ENCODE results near the gene DPH6. TPM values are rescaled to one million over a fixed set of nuclear protein-coding genes. Genes with fewer than 3 reads are reported as not detected.

DPH6 gene
- polyA plus RNA-seq, 2 donors = 6.8 to 10.7 TPM

DNA sequence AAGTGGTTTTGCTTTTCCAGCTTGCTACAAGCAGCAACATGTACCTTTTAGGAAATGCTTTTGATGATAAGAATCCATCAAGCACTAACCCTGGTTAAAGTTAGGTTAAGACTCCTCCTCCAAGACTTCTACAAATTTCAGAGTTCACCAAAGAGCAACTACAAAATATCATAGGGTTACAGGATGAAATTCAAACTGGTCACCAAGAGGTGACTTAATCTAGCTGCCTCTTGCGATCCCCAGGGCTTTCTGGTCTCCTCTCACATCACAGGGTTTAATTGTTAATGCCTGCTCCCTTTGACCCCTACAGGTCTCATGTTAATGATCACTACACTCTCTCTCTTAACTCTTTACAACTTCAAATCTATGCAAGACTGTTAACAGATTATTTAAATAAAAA is 66.5 kb downstream of the DPH6 start:
- H3K4me3 ChIP-seq (ENCODE audit: low read depth in 1 of 2, low read length in 2 of 2) = no peak overlapping the region
- no peaks in the 10 kb centered on the region for H3K4me1 ChIP-seq (ENCODE audit: control insufficient read depth in 2 of 2, insufficient read depth in 2 of 2, low read length in 1 of 2)
- no peaks in the 10 kb centered on the region for H3K9me3 ChIP-seq (ENCODE audit: control insufficient read depth in 2 of 2, insufficient read depth in 1 of 2, low read depth in 1 of 2, low read length in 1 of 2)
- no peaks in the 10 kb centered on the region for H3K36me3 ChIP-seq (ENCODE audit: control insufficient read depth in 2 of 2, insufficient read depth in 2 of 2, low read length in 1 of 2)
- 68 to 80% methylated on average over 1 of the region's 1 CpG for WGBS, 2 donors
- H3K27ac ChIP-seq (ENCODE audit: low read depth in 2 of 2, low read length in 1 of 2) = no peak overlapping the region
- H3K27me3 ChIP-seq (ENCODE audit: control insufficient read depth in 1 of 2, insufficient read depth in 2 of 2, low read length in 2 of 2) = no peaks in the 10 kb centered on the region

DNA sequence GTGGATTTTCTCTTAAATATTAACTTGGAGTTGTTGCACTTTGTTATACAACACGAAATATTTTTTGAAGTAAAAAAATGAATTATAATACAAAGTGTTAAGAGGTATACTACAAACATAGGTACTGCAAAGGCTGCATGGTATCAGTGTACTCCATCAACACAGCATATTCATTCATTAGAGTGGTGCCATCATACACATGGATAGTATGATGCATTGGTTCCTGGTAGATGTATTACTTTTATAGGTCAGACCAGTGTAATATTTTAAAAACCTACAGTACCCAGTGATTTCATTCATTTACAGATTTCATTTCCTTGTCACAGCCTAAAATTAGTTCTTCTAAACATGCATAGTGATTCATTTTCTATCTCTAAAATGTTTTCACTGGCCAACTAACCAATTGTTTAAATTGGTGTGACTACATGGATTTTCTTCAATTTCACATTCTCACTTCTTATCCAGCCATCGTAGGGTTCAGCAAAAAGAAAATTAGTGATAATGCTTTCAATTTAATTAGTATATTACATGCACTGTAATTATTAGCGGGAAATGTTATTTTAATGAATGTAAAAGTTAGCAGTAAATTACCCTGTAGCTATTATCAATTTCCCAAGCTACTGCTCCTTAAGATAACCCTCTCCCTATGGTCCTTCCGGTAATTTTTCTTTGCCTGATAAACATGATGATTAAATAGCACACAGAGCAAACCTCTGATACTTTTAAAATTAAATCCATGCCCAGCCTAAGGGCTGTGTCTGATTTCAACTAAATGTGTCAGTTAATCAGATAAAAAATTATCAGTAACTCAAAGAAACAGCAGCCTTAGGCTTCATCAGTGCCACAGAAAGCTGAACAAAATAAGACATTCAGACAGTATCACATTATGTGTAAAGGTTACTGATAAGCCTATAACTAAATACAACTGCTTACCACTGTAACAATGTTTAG is 68.4 kb downstream of the DPH6 start:
- H3K27me3 ChIP-seq (ENCODE audit: control insufficient read depth in 1 of 2, insufficient read depth in 2 of 2, low read length in 2 of 2) = no peaks in the 10 kb centered on the region
- H3K27ac ChIP-seq (ENCODE audit: low read depth in 2 of 2, low read length in 1 of 2) = no peak overlapping the region
- no peaks in the 10 kb centered on the region for H3K4me1 ChIP-seq (ENCODE audit: control insufficient read depth in 2 of 2, insufficient read depth in 2 of 2, low read length in 1 of 2)
- WGBS, 2 donors = 78 to 90% methylated on average over 4 of the region's 4 CpGs
- H3K36me3 ChIP-seq (ENCODE audit: control insufficient read depth in 2 of 2, insufficient read depth in 2 of 2, low read length in 1 of 2) = no peaks in the 10 kb centered on the region
- H3K4me3 ChIP-seq (ENCODE audit: low read depth in 1 of 2, low read length in 2 of 2) = no peak overlapping the region
- H3K9me3 ChIP-seq (ENCODE audit: control insufficient read depth in 2 of 2, insufficient read depth in 1 of 2, low read depth in 1 of 2, low read length in 1 of 2) = no peaks in the 10 kb centered on the region

DNA sequence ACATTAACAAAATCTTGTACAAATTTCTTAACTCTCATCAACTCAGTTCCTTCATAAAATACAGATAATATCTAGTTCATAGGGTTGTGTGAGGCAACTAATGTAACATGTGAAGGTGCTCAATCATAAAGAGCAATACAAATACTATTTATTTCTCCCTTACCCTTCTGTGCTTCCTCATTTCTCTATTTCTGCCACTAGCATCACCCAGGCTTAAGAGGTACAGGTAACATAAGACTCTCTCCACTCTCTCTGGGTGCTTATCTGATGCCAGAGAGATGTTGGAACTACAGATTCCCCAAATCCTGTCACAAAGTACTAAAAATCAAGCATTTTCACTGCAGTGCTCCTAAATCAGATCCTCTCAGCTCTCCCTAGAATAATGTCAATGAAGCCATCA is 74.9 kb downstream of the DPH6 start:
- no peaks in the 10 kb centered on the region for H3K27me3 ChIP-seq (ENCODE audit: control insufficient read depth in 1 of 2, insufficient read depth in 2 of 2, low read length in 2 of 2)
- no peaks in the 10 kb centered on the region for H3K36me3 ChIP-seq (ENCODE audit: control insufficient read depth in 2 of 2, insufficient read depth in 2 of 2, low read length in 1 of 2)
- no peak overlapping the region for H3K4me3 ChIP-seq (ENCODE audit: low read depth in 1 of 2, low read length in 2 of 2)
- H3K27ac ChIP-seq (ENCODE audit: low read depth in 2 of 2, low read length in 1 of 2) = no peak overlapping the region
- H3K9me3 ChIP-seq (ENCODE audit: control insufficient read depth in 2 of 2, insufficient read depth in 1 of 2, low read depth in 1 of 2, low read length in 1 of 2) = no peaks in the 10 kb centered on the region
- H3K4me1 ChIP-seq (ENCODE audit: control insufficient read depth in 2 of 2, insufficient read depth in 2 of 2, low read length in 1 of 2) = peaks cover 0 to 2% of the 10 kb centered on the region in 2 donors

DNA sequence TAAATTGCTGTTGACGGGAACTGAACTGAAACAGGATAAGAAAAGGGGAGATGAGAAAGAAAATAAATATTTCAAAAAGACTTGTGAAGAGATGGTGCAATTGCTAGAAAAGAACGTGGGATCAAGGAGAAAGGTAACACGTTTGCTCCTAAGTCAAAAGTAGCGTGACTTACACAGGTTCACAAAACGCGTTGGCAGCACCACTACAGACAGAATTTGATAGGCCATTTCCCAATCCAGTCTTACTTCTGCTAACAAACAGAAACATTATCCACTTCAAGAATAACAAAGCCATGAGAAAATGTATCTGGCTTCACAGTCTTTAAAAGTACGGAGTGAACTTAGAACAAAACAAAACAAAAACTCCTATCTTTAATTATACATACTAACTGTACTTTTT is 75.5 kb downstream of the DPH6 start:
- Histone ChIP-seq H3K9me3 (ENCODE audit: control insufficient read depth in 2 of 2, insufficient read depth in 1 of 2, low read depth in 1 of 2, low read length in 1 of 2) (no peaks in the 10 kb centered on the region), H3K4me3 (ENCODE audit: low read depth in 1 of 2, low read length in 2 of 2) (no peak overlapping the region), H3K36me3 (ENCODE audit: control insufficient read depth in 2 of 2, insufficient read depth in 2 of 2, low read length in 1 of 2) (no peaks in the 10 kb centered on the region), H3K27ac (ENCODE audit: low read depth in 2 of 2, low read length in 1 of 2) (no peak overlapping the region), H3K27me3 (ENCODE audit: control insufficient read depth in 1 of 2, insufficient read depth in 2 of 2, low read length in 2 of 2) (no peaks in the 10 kb centered on the region), H3K4me1 (ENCODE audit: control insufficient read depth in 2 of 2, insufficient read depth in 2 of 2, low read length in 1 of 2) (peaks cover 0 to 2% of the 10 kb centered on the region in 2 donors)
- 89 to 93% methylated on average over 7 of the region's 7 CpGs for WGBS, 2 donors

- 41 to 45% methylated on average over 2 of the region's 2 CpGs for WGBS, 2 donors
- Histone ChIP-seq H3K27me3 (ENCODE audit: control insufficient read depth in 1 of 2, insufficient read depth in 2 of 2, low read length in 2 of 2) (no peaks in the 10 kb centered on the region), H3K4me1 (ENCODE audit: control insufficient read depth in 2 of 2, insufficient read depth in 2 of 2, low read length in 1 of 2) (no peaks in the 10 kb centered on the region), H3K36me3 (ENCODE audit: control insufficient read depth in 2 of 2, insufficient read depth in 2 of 2, low read length in 1 of 2) (no peaks in the 10 kb centered on the region), H3K27ac (ENCODE audit: low read depth in 2 of 2, low read length in 1 of 2) (no peak overlapping the region), H3K9me3 (ENCODE audit: control insufficient read depth in 2 of 2, insufficient read depth in 1 of 2, low read depth in 1 of 2, low read length in 1 of 2) (no peaks in the 10 kb centered on the region), H3K4me3 (ENCODE audit: low read depth in 1 of 2, low read length in 2 of 2) (no peak overlapping the region)
Measured at GRCh38 chr15:35466476-35466875, 79.5 kb downstream of the DPH6 start.

DNA sequence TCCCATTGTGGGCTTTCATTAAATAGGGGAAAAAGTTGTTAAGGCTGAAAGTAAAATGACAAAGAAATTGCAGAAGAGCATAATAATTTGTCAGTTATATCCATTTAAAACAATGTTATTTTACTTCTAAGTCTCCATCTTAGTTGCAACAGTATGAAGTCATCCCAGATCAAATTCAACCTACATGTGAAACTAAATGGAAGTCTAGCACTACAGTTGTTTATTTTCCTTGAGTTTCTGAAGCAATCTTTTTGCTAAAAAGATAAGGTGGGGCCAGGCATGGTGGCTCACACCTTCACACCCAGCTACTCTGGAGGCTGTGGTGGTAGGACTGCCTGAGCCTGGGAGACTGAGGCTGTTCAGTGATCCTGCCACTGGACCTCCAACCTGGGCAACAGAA is 80.2 kb downstream of the DPH6 start:
- Histone ChIP-seq H3K27me3 (ENCODE audit: control insufficient read depth in 1 of 2, insufficient read depth in 2 of 2, low read length in 2 of 2) (no peaks in the 10 kb centered on the region), H3K4me1 (ENCODE audit: control insufficient read depth in 2 of 2, insufficient read depth in 2 of 2, low read length in 1 of 2) (no peaks in the 10 kb centered on the region), H3K9me3 (ENCODE audit: control insufficient read depth in 2 of 2, insufficient read depth in 1 of 2, low read depth in 1 of 2, low read length in 1 of 2) (no peaks in the 10 kb centered on the region), H3K36me3 (ENCODE audit: control insufficient read depth in 2 of 2, insufficient read depth in 2 of 2, low read length in 1 of 2) (no peaks in the 10 kb centered on the region), H3K4me3 (ENCODE audit: low read depth in 1 of 2, low read length in 2 of 2) (no peak overlapping the region), H3K27ac (ENCODE audit: low read depth in 2 of 2, low read length in 1 of 2) (no peak overlapping the region)

DNA sequence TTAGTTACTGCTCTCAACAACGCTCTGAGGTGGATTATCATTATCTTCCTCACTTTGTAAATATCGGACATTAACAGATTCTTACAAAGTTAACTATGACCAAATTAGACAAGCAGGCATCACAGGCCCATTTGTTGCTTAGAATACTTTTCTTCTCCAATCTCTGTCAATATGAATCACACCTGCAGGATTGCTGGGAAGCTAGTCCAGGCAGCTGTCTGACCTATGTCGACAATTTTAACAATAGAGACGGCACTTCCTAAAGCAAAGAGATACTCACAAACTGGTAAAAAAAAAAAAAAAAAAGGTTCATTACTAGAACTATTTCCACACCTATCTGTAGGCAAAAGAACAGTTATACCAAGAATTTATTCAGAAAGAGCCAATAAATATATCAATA is 85.3 kb downstream of the DPH6 start:
- Histone ChIP-seq H3K4me1 (ENCODE audit: control insufficient read depth in 2 of 2, insufficient read depth in 2 of 2, low read length in 1 of 2) (no peaks in the 10 kb centered on the region), H3K9me3 (ENCODE audit: control insufficient read depth in 2 of 2, insufficient read depth in 1 of 2, low read depth in 1 of 2, low read length in 1 of 2) (no peaks in the 10 kb centered on the region), H3K27ac (ENCODE audit: low read depth in 2 of 2, low read length in 1 of 2) (no peak overlapping the region), H3K4me3 (ENCODE audit: low read depth in 1 of 2, low read length in 2 of 2) (no peak overlapping the region), H3K36me3 (ENCODE audit: control insufficient read depth in 2 of 2, insufficient read depth in 2 of 2, low read length in 1 of 2) (no peaks in the 10 kb centered on the region), H3K27me3 (ENCODE audit: control insufficient read depth in 1 of 2, insufficient read depth in 2 of 2, low read length in 2 of 2) (no peaks in the 10 kb centered on the region)
- WGBS, 2 donors = 54 to 58% methylated on average over 4 of the region's 4 CpGs

DNA sequence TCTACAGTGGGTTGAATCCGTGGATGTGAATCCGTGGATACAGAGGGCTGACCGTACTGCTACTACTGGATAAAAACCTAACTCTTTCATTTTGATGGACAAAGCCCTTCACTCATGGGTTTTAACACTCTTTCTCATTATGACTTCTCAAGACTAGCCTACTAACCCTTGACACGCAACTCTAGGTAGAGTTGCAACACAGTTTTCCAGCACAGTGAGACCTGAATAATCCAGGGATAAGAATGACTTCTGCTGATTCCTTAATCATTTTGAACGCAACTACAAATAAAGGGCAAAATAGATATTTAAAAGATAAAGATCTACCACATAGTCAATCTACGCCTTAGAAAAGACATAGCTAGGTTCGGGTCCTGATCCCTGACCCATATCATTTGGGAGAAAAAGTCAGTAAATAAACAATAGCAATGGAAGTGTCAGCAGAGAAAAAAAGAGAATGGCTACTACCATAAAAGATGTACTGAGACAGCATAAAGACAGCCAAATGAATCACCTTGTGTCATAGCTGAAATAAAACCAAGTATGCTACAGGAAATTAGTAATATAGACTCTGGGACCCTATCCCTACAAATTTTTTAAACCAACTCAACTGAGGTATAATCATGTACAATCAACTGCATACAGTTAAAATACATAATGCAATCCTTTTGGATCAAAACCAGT is 87.6 kb downstream of the DPH6 start:
- 93 to 95% methylated on average over 7 of the region's 7 CpGs for WGBS, 2 donors
- no peak overlapping the region for H3K27ac ChIP-seq (ENCODE audit: low read depth in 2 of 2, low read length in 1 of 2)
- H3K27me3 ChIP-seq (ENCODE audit: control insufficient read depth in 1 of 2, insufficient read depth in 2 of 2, low read length in 2 of 2) = no peaks in the 10 kb centered on the region
- no peaks in the 10 kb centered on the region for H3K36me3 ChIP-seq (ENCODE audit: control insufficient read depth in 2 of 2, insufficient read depth in 2 of 2, low read length in 1 of 2)
- no peaks in the 10 kb centered on the region for H3K9me3 ChIP-seq (ENCODE audit: control insufficient read depth in 2 of 2, insufficient read depth in 1 of 2, low read depth in 1 of 2, low read length in 1 of 2)
- H3K4me3 ChIP-seq (ENCODE audit: low read depth in 1 of 2, low read length in 2 of 2) = no peak overlapping the region
- no peaks in the 10 kb centered on the region for H3K4me1 ChIP-seq (ENCODE audit: control insufficient read depth in 2 of 2, insufficient read depth in 2 of 2, low read length in 1 of 2)

DNA sequence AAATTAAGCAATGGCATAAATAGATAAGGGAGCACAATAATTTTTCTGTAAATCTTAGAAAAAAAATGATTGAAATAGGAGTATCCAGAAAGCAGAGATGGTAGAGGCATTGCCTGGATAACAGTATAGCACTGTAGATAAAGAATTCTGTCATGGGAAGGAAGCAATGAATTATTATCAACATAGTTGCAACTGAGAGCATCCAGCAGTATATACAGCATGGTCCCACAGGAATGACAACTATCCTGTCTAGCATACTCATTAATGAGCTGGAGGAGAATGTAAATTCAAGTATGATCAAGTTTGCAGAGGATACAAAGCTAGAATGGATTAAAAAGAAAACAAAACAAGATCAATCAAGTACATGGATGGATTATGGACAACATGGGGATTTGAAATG is 90.8 kb downstream of the DPH6 start:
- no peaks in the 10 kb centered on the region for H3K27me3 ChIP-seq (ENCODE audit: control insufficient read depth in 1 of 2, insufficient read depth in 2 of 2, low read length in 2 of 2)
- no peaks in the 10 kb centered on the region for H3K9me3 ChIP-seq (ENCODE audit: control insufficient read depth in 2 of 2, insufficient read depth in 1 of 2, low read depth in 1 of 2, low read length in 1 of 2)
- no peaks in the 10 kb centered on the region for H3K36me3 ChIP-seq (ENCODE audit: control insufficient read depth in 2 of 2, insufficient read depth in 2 of 2, low read length in 1 of 2)
- H3K4me1 ChIP-seq (ENCODE audit: control insufficient read depth in 2 of 2, insufficient read depth in 2 of 2, low read length in 1 of 2) = no peaks in the 10 kb centered on the region
- no peak overlapping the region for H3K4me3 ChIP-seq (ENCODE audit: low read depth in 1 of 2, low read length in 2 of 2)
- no peak overlapping the region for H3K27ac ChIP-seq (ENCODE audit: low read depth in 2 of 2, low read length in 1 of 2)

DNA sequence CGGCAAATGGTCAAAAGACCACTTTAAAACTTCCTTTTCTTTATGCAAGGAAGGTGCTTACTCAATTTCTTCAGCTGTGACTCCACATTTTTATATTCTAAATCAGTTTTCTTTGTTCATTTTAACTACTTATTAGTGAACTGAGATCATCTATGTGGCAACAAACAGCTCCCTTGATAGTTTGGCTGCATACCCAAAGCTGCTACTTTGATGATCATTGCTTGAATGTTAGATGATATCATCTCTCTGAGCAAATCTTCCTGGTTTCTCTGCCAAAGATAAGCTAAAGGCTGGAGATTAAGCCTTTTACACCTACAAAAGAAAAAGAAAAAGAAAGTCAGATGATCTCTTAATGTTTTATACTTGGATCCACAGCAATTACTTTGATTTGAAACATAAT is 95.5 kb downstream of the DPH6 start:
- H3K9me3 ChIP-seq (ENCODE audit: control insufficient read depth in 2 of 2, insufficient read depth in 1 of 2, low read depth in 1 of 2, low read length in 1 of 2) = no peaks in the 10 kb centered on the region
- no peak overlapping the region for H3K4me3 ChIP-seq (ENCODE audit: low read depth in 1 of 2, low read length in 2 of 2)
- H3K4me1 ChIP-seq (ENCODE audit: control insufficient read depth in 2 of 2, insufficient read depth in 2 of 2, low read length in 1 of 2) = no peaks in the 10 kb centered on the region
- H3K27ac ChIP-seq (ENCODE audit: low read depth in 2 of 2, low read length in 1 of 2) = no peak overlapping the region
- H3K36me3 ChIP-seq (ENCODE audit: control insufficient read depth in 2 of 2, insufficient read depth in 2 of 2, low read length in 1 of 2) = peaks cover 0 to 6% of the 10 kb centered on the region in 2 donors
- 86 to 88% methylated on average over 1 of the region's 1 CpG for WGBS, 2 donors
- no peaks in the 10 kb centered on the region for H3K27me3 ChIP-seq (ENCODE audit: control insufficient read depth in 1 of 2, insufficient read depth in 2 of 2, low read length in 2 of 2)
